Measurements from ENCODE around the gene CMIP. TPM values are rescaled to one million over a fixed set of nuclear protein-coding genes. Genes with fewer than 3 reads are reported as not detected.
A peak's percentile ranks its signal among the peaks of the same experiment; 100 is the strongest.

CMIP gene
- total RNA-seq, 3 donors from 2014 or later: 14.9 to 23.9 (median 17.6) TPM

DNA sequence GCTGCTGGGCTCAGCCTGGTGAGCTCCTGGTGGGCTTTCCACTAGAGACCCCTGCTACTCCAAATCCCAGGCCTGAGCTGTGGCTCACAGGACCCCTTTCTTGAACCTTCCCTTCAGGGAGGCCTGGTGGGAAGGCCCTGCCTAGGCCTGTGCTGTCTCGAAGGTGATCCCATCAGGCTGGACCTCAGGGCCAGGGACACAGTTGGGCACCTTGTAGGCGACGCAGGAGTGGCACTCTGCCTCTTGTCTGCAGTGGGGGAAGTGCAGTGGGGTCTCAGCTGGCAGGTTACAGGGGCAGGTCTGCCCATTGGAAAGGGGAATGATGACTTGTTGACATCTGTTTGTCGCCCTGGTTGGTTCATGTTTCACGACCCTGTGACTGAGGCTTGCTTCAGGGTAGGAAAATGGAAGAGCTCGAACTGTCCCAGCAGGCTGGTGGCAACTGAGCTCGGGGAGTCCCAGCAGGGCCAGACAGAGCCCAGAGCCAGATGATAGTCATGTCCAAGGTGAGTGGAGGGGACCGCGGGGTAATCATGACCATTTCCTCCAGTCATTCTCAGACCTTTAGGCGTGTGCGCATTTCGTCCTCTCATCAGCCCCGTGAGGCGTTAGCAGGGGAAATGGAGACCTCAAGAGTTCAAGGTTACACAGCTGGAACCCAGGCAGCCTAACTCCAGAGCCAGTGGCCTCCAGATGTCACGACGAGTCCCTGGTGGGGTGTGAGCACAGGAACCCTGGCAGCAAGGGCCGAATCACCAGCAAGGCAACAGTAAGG, 11.3 kb downstream of the CMIP start:
- intact Hi-C loops (cut with DNase I; ENCODE audit: low total_unique reads): no loop called here
- Histone ChIP-seq H3K36me3 (no peaks in the 10 kb centered on the region), H3K4me1 (no peaks in the 10 kb centered on the region), H3K27me3 (no peaks in the 10 kb centered on the region), H3K4me3 (no peak overlapping the region), H3K27ac (no peak overlapping the region), H3K9me3 (no peaks in the 10 kb centered on the region)
- no peak for TF ChIP-seq POLR2A (IDR thresholded peaks at IDR 0.05)
- TF ChIP-seq, protein P1, sequence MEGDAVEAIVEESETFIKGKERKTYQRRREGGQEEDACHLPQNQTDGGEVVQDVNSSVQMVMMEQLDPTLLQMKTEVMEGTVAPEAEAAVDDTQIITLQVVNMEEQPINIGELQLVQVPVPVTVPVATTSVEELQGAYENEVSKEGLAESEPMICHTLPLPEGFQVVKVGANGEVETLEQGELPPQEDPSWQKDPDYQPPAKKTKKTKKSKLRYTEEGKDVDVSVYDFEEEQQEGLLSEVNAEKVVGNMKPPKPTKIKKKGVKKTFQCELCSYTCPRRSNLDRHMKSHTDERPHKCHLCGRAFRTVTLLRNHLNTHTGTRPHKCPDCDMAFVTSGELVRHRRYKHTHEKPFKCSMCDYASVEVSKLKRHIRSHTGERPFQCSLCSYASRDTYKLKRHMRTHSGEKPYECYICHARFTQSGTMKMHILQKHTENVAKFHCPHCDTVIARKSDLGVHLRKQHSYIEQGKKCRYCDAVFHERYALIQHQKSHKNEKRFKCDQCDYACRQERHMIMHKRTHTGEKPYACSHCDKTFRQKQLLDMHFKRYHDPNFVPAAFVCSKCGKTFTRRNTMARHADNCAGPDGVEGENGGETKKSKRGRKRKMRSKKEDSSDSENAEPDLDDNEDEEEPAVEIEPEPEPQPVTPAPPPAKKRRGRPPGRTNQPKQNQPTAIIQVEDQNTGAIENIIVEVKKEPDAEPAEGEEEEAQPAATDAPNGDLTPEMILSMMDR (IDR thresholded peaks at IDR 0.05): no peak
- TF ChIP-seq POLR2AphosphoS5 (IDR thresholded peaks at IDR 0.05): no peak
- no peak for DNase-seq (ENCODE audit: low spot score in 2 of 2)

DNA sequence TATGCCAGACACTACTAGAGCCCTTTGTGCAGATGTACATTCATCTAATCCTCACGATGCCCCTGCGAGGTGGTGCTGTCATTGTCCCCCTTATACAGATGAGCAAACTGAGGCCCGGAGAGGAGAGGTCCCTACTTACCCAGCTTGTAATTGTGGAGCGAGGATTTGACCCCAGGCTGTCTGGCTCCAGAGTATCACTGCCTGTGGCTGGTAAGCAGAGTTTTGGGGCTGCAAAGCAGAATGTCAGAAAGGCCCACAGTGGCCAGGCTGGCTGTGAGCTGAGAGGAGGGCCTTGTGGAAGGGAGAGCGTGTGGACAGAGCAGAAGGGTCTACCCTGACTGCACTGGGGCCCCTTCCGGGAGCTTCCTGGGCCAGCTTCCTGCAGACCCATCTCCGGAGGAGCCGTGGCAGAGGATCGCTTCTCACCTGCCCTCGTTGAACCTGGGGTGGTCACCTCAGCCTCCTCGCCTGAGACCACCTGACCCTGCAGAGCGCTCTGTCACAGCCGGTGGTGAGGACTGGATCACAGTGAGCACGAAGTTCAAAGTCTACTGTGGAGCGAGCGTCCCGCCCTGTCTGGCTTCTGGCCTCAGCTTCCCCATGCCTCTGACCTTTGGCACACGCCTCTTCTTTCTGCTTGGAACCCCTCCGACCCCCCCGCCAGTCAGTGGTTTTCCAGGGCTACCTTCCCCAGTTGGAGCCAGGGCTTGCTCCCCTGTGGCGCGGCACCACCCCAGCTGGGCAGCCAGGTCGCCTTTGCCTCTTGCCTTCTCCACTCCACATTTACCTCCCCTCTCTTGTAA, 12.1 kb downstream of the CMIP start:
- Histone ChIP-seq H3K27ac (no peak overlapping the region), H3K27me3 (no peaks in the 10 kb centered on the region), H3K4me1 (no peaks in the 10 kb centered on the region), H3K9me3 (no peaks in the 10 kb centered on the region), H3K4me3 (no peak overlapping the region), H3K36me3 (no peaks in the 10 kb centered on the region)
- DNase-seq (ENCODE audit: low spot score in 2 of 2): no peak
- intact Hi-C loops (cut with DNase I; ENCODE audit: low total_unique reads): no loop called here
- no peak for TF ChIP-seq POLR2AphosphoS5 (IDR thresholded peaks at IDR 0.05)
- TF ChIP-seq POLR2A (IDR thresholded peaks at IDR 0.05): no peak
- TF ChIP-seq, protein P1 (IDR thresholded peaks at IDR 0.05): no peak

DNA sequence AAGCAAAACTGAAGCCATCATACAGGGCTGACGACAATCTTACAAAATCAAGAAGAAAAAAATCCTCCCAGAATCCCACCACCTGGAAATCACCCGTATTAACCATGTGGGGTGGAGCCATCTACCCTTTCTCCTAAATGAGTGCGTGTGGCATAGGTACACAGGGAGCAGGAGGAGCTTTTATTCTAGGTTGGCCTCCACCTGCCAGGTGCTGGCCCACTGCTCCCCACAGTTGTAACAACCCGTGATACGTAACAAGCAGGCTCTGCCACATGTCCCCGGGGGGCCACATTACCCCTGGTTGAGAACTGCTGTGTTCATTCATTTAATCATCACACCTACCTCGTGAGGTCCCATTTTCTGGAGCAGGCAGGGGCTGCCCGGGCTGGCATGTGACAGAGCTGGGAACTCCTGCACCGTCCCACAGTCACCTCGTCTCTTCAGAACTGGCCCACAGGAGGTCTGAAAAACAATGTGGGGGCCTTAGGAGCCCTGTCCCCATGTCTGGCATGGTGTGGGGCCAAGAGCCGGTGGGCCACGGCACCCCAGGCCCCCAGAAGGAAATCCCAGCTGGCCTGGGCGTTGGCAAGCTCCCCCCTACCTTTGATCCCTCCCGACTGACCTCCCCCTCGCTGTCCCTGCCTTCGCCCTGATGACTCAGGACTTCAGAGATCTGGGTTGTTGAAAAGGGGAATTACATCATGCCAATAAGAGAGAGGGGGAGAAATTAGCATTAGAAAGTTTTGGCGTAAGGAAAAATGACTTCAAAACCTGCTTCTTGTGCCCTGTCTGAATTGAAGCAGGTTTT, 12.9 kb downstream of the CMIP start:
- H3K4me3 ChIP-seq: no peak overlapping the region
- no peaks in the 10 kb centered on the region for H3K4me1 ChIP-seq
- no peaks in the 10 kb centered on the region for H3K9me3 ChIP-seq
- TF ChIP-seq, protein P1 (IDR thresholded peaks at IDR 0.05): no peak
- no peak for TF ChIP-seq POLR2A (IDR thresholded peaks at IDR 0.05)
- TF ChIP-seq POLR2AphosphoS5 (IDR thresholded peaks at IDR 0.05): no peak
- H3K36me3 ChIP-seq: no peaks in the 10 kb centered on the region
- no peaks in the 10 kb centered on the region for H3K27me3 ChIP-seq
- intact Hi-C loops (cut with DNase I; ENCODE audit: low total_unique reads): no loop called here
- peak overlapping the region; percentile 7 to 43 for H3K27ac ChIP-seq
- DNase-seq (ENCODE audit: low spot score in 2 of 2): no peak

DNA sequence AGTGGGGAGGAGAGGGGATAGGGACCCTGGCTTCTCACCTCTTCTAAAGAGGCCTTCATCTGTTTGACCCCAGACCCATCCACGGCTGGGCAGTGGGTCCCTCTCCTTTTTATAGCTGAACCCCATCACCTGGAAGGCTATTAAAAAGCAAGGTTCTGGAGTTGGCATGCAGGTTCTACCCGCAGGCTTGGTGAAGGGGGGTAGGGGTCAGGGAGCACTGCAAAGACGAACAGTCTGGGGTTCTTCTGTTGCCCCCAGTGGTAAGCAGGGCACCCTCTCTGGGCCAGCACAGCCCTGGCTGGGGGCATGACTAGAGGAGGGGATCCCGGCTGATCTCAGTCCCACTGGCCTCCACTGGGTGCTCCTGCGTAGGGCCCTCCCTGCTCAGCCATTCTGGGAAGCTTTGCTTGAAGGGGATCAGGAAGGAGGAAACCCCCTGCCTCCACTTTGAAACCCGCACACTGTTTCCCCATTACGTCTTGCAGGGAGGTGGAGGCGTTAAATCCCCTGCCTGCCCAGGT, 13.6 kb downstream of the CMIP start:
- intact Hi-C loops (cut with DNase I; ENCODE audit: low total_unique reads): no loop called here
- DNase-seq (ENCODE audit: low spot score in 2 of 2): no peak
- no peaks in the 10 kb centered on the region for H3K36me3 ChIP-seq
- H3K9me3 ChIP-seq: no peaks in the 10 kb centered on the region
- H3K4me3 ChIP-seq: no peak overlapping the region
- H3K27ac ChIP-seq: peak overlapping the region in 1 of 2 donors; percentile 43
- no peaks in the 10 kb centered on the region for H3K27me3 ChIP-seq
- no peaks in the 10 kb centered on the region for H3K4me1 ChIP-seq
- TF ChIP-seq, protein P1 (IDR thresholded peaks at IDR 0.05): no peak
- TF ChIP-seq POLR2A (IDR thresholded peaks at IDR 0.05) (no peak), POLR2AphosphoS5 (IDR thresholded peaks at IDR 0.05) (no peak)
